K562 (cell line): Measurements from ENCODE around the gene CLCF1. TPM values are rescaled to one million over a fixed set of nuclear protein-coding genes. Genes with fewer than 3 reads are reported as not detected.

Experiments used
- CBX3 ChIP-seq, 2 experiments: IDR thresholded peaks; 1 replicate in 1 of 2; 2 replicates in 1 of 2; pipeline ENCODE4 v1.6.1; 2012; ENCODE audit warnings: inconsistent platforms in 2 of 2, low read length in 2 of 2, borderline replicate concordance in 1 of 2, control low read depth in 1 of 2
- CEBPG ChIP-seq, 3 experiments: fragments of 200-800 bp in 1 of 3; sonication (Bioruptor generic) in 1 of 3; sonication (generic) in 1 of 3; formaldehyde crosslinking in 1 of 3; IDR thresholded peaks in 2 of 3; conservative IDR thresholded peaks in 1 of 3; 2 replicates each; pipeline versions ENCODE4 v1.6.1 to v1.8.0; 2016 to 2022; ENCODE audit warnings: missing compliant biosample characterization in 2 of 3, missing genetic modification characterization in 2 of 3, mild to moderate bottlenecking in 1 of 3, missing genetic modification reagents in 1 of 3
- E2F3 ChIP-seq: fragments of 250-450 bp; sonication (Bioruptor Pico); IDR thresholded peaks from 2 replicates; pipeline ENCODE4 v1.4.0; 2020; ENCODE audit warnings: mild to moderate bottlenecking
- ELF1 ChIP-seq: fragments of 200-800 bp; sonication (Bioruptor generic); IDR thresholded peaks from 2 replicates; pipeline ENCODE4 v1.6.1; 2016; ENCODE audit warnings: missing genetic modification characterization, missing compliant biosample characterization
- ELF2 ChIP-seq: fragments of 250-450 bp; sonication (Bioruptor Pico); IDR thresholded peaks from 2 replicates; pipeline ENCODE4 v1.5.0; 2021; ENCODE audit warnings: mild to moderate bottlenecking
- ERF ChIP-seq: fragments of 450-650 bp; formaldehyde crosslinking; IDR thresholded peaks from 2 replicates; pipeline ENCODE4 v1.4.0; 2020; ENCODE audit warnings: mild to moderate bottlenecking, mixed read lengths
- ESRRA ChIP-seq: fragments of 450-650 bp; IDR thresholded peaks from 2 replicates; pipeline ENCODE4 v1.6.1; 2014; ENCODE audit warnings: low read depth, mild to moderate bottlenecking, moderate library complexity, borderline replicate concordance
- KDM5B ChIP-seq: fragments of 200-600 bp; sonication (generic); IDR thresholded peaks from 2 replicates; pipeline ENCODE4 v1.6.1; 2012; ENCODE audit warnings: low read depth, mild to moderate bottlenecking, moderate library complexity, low read length, control low read depth, inconsistent platforms; ENCODE audit not compliant: insufficient replicate concordance
- NFYB ChIP-seq: IDR thresholded peaks from 2 replicates; pipeline ENCODE4 v1.6.1; 2011; ENCODE audit warnings: mild to moderate bottlenecking, moderate library complexity; ENCODE audit not compliant: insufficient read length; ENCODE audit errors: extremely low read depth
- NONO ChIP-seq, 2 experiments: fragments of 200-400 bp in 1 of 2; fragments of 450-650 bp in 1 of 2; formaldehyde crosslinking in 1 of 2; IDR thresholded peaks; 2 replicates each; pipeline ENCODE4 v1.6.1; 2017; ENCODE audit warnings: low read depth in 2 of 2, mild to moderate bottlenecking in 2 of 2, moderate library complexity in 2 of 2, low read length in 1 of 2
- SMAD1 ChIP-seq: fragments of 150-350 bp; IDR thresholded peaks from 2 replicates; pipeline ENCODE4 v1.6.1; 2014; ENCODE audit warnings: low read length, low read depth; ENCODE audit not compliant: partially characterized antibody
- TAF7 ChIP-seq: fragments of 450-650 bp; IDR thresholded peaks from 2 replicates; pipeline ENCODE4 v1.6.1; 2016; ENCODE audit warnings: missing genetic modification characterization, missing compliant biosample characterization
- TBP ChIP-seq: optimal IDR thresholded peaks from 2 replicates; pipeline ENCODE3; 2011; ENCODE audit warnings: low read depth, low read length, improper control_type of control experiment
- ZFX ChIP-seq: sonication (generic); formaldehyde crosslinking; IDR thresholded peaks from 2 replicates; pipeline ENCODE4 v1.8.0; 2022; ENCODE audit warnings: mild to moderate bottlenecking, missing genetic modification reagents, moderate library complexity
- polyA plus RNA-seq, 8 experiments: library from polyadenylated mRNA; depleted of rRNA in 4 of 8; stranded (reverse) in 5 of 8; unstranded in 3 of 8; fragments of >200 nt; fragmentation: Nextera tagmentation in 2 of 8; fragmentation: Illumina TruSeq in 1 of 8; extraction: Ambion mirVana in 2 of 8; extraction: Trizol in 1 of 8; gene quantifications; 2 replicates each; pipeline versions ENCODE4 v1.2.1 to v1.2.3, GENCODE V29; 2011 to 2014; ENCODE audit warnings: inconsistent platforms in 1 of 8, missing spikeins in 1 of 8
- total RNA-seq, 7 experiments: library from RNA; depleted of rRNA in 6 of 7; stranded (reverse); fragments of >200 nt in 6 of 7; fragmentation: Illumina TruSeq in 2 of 7; extraction: Trizol in 2 of 7; gene quantifications; 2 replicates each; pipeline versions ENCODE4 v1.2.1 to v1.2.3, GENCODE V29; 2011 to 2021; ENCODE audit warnings: low replicate concordance in 1 of 7
- TF ChIP-seq, protein P1 (sequence below), 3 experiments: fragments of 200-800 bp in 1 of 3; fragments of 250-450 bp in 1 of 3; fragments of 450-650 bp in 1 of 3; sonication (Bioruptor Pico) in 1 of 3; sonication (Bioruptor generic) in 1 of 3; formaldehyde crosslinking in 1 of 3; IDR thresholded peaks; 2 replicates each; pipeline versions ENCODE4 v1.6.1 to v1.8.0; 2016 to 2022; ENCODE audit warnings: mild to moderate bottlenecking in 2 of 3, missing genetic modification characterization in 2 of 3, missing compliant biosample characterization in 1 of 3, moderate library complexity in 1 of 3
- TF ChIP-seq, protein P2 (sequence below): fragments of 450-650 bp; IDR thresholded peaks from 2 replicates; pipeline ENCODE4 v1.6.1; 2016; ENCODE audit warnings: mild to moderate bottlenecking
- TF ChIP-seq, protein P3 (sequence below): IDR thresholded peaks from 3 replicates; pipeline ENCODE4 v1.6.1; 2011; ENCODE audit warnings: borderline replicate concordance, mild to moderate bottlenecking; ENCODE audit not compliant: insufficient read length, insufficient read depth

Gene CLCF1
- total and polyA plus RNA-seq, 9 of the 15 experiments (the other 6 are each of a cell fraction or from before 2014, with no cell fraction given), result 0.49 to 5.8 (median 3.0) TPM

DNA sequence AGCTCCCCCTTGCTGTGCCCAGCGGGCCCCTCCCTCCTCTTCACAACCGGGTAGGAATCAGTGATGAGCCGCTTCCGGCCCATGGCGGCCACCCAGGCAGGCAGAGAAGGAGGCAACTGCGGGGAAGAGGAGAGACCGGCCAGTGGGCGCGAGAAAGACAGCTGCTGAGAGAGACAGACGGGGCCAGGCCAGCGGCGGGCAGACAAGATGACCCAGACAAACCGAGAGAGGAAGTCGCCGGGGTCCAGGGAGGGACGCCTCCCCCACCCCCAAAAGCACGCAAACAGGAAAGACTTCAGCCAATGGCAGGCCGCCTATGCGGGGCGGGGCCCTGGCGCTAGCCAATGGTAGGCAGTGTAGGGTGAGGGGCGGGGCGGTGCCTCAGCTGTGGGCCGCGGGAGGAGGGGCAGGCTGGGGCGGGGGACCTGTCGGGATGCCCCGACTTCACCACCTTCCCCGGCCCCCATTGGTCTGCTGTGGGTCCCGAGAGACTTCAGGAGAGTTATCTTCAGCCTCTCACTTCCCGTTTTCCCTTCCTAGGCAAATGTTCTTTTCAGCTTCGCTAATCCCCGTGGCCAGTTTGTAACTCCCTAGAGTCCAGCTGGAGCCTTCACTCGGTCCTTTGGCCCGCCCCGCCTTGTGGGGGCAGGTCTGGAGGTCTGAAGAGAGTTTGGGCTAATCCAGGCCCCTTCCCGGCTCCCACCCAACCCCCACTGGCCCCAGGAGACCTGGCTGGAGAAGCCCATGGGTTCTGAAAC, 19.9 kb downstream of the CLCF1 start, which contains the start of gene POLD4 (continued):
- TF ChIP-seq NFYB (peak; percentile 62), CEBPG (CRISPR knock-in tag; IDR thresholded peaks at IDR 0.05) (no peak), CEBPG (tag; conservative IDR thresholded peaks at IDR 0.05 in 1 of 2, IDR thresholded peaks at IDR 0.05 in 1 of 2) (no peak), ZFX (CRISPR knock-in tag) (peak; percentile 46; the same call in 1 of the 2 replicates), KDM5B (peak; percentile 55), NONO (IDR thresholded peaks at IDR 0.05; ENCODE audit: low read depth in 2 of 2, low read length in 1 of 2) (no peak), SMAD1 (peak; percentile 73), E2F3 (CRISPR knock-in tag) (peak; percentile 49; the same call in 1 of the 2 replicates), TAF7 (tag) (peak; percentile 77), ELF1 (tag) (peak; percentile 77), CBX3 (IDR thresholded peaks at IDR 0.05; ENCODE audit: borderline replicate concordance in 1 of 2, low read length in 2 of 2) (no peak), ESRRA (0 out of 2 replicates have a peak, but pooled peaks have one; percentile 20), ERF (CRISPR knock-in tag) (peak; percentile 87; the same call in 1 of the 2 replicates), TBP (peak; percentile 45), ELF2 (CRISPR knock-in tag) (no peak)
- TF ChIP-seq, protein P1, sequence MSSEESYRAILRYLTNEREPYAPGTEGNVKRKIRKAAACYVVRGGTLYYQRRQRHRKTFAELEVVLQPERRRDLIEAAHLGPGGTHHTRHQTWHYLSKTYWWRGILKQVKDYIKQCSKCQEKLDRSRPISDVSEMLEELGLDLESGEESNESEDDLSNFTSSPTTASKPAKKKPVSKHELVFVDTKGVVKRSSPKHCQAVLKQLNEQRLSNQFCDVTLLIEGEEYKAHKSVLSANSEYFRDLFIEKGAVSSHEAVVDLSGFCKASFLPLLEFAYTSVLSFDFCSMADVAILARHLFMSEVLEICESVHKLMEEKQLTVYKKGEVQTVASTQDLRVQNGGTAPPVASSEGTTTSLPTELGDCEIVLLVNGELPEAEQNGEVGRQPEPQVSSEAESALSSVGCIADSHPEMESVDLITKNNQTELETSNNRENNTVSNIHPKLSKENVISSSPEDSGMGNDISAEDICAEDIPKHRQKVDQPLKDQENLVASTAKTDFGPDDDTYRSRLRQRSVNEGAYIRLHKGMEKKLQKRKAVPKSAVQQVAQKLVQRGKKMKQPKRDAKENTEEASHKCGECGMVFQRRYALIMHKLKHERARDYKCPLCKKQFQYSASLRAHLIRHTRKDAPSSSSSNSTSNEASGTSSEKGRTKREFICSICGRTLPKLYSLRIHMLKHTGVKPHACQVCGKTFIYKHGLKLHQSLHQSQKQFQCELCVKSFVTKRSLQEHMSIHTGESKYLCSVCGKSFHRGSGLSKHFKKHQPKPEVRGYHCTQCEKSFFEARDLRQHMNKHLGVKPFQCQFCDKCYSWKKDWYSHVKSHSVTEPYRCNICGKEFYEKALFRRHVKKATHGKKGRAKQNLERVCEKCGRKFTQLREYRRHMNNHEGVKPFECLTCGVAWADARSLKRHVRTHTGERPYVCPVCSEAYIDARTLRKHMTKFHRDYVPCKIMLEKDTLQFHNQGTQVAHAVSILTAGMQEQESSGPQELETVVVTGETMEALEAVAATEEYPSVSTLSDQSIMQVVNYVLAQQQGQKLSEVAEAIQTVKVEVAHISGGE (CRISPR knock-in tag; IDR thresholded peaks at IDR 0.05), result 0 out of 6 replicates have a peak, but pooled peaks of 2 of the 3 experiments have one; percentile 34 to 46
- TF ChIP-seq, protein P2, sequence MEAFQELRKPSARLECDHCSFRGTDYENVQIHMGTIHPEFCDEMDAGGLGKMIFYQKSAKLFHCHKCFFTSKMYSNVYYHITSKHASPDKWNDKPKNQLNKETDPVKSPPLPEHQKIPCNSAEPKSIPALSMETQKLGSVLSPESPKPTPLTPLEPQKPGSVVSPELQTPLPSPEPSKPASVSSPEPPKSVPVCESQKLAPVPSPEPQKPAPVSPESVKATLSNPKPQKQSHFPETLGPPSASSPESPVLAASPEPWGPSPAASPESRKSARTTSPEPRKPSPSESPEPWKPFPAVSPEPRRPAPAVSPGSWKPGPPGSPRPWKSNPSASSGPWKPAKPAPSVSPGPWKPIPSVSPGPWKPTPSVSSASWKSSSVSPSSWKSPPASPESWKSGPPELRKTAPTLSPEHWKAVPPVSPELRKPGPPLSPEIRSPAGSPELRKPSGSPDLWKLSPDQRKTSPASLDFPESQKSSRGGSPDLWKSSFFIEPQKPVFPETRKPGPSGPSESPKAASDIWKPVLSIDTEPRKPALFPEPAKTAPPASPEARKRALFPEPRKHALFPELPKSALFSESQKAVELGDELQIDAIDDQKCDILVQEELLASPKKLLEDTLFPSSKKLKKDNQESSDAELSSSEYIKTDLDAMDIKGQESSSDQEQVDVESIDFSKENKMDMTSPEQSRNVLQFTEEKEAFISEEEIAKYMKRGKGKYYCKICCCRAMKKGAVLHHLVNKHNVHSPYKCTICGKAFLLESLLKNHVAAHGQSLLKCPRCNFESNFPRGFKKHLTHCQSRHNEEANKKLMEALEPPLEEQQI, result no peak
- TF ChIP-seq, protein P3, sequence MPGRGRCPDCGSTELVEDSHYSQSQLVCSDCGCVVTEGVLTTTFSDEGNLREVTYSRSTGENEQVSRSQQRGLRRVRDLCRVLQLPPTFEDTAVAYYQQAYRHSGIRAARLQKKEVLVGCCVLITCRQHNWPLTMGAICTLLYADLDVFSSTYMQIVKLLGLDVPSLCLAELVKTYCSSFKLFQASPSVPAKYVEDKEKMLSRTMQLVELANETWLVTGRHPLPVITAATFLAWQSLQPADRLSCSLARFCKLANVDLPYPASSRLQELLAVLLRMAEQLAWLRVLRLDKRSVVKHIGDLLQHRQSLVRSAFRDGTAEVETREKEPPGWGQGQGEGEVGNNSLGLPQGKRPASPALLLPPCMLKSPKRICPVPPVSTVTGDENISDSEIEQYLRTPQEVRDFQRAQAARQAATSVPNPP, result no peak
